HEK293T (cell line): ENCODE measurements around the gene ERFL.

Experiments
- CTCF ChIA-PET: fragments of 350-600 bp; formaldehyde crosslinking; extraction: SDS; loops from one replicate; lab custom pipeline; 2021; ENCODE audit warnings: antibody characterized with exemption, inconsistent platforms; lab: Yijun Ruan, JAX
- POLR2A ChIA-PET: fragments of 350-600 bp; formaldehyde crosslinking; extraction: SDS; loops from one replicate; lab custom pipeline; 2020; ENCODE audit warnings: antibody characterized with exemption, inconsistent platforms; lab: Yijun Ruan, JAX
- DNase-seq: peaks from one replicate; pipeline ENCODE4 v3.0.0; 2012; ENCODE audit warnings: mixed read lengths; ENCODE audit errors: extremely low spot score
- ARNT ChIP-seq: fragments of 450-650 bp; IDR thresholded peaks from 2 replicates; pipeline ENCODE4 v1.6.1; 2017; ENCODE audit warnings: mild to moderate bottlenecking
- BHLHE40 ChIP-seq: fragments of 450-650 bp; IDR thresholded peaks from 2 replicates; pipeline ENCODE4 v1.6.1; 2016; ENCODE audit warnings: mild to moderate bottlenecking, moderate library complexity, borderline replicate concordance
- CTBP1 ChIP-seq: fragments of 450-650 bp; IDR thresholded peaks from 2 replicates; pipeline ENCODE4 v1.6.1; 2016; ENCODE audit warnings: borderline replicate concordance
- ELF4 ChIP-seq: fragments of 450-650 bp; IDR thresholded peaks from 2 replicates; pipeline ENCODE4 v1.6.1; 2017; ENCODE audit warnings: antibody characterized with exemption
- FOXA1 ChIP-seq: fragments of 450-650 bp; IDR thresholded peaks from 2 replicates; pipeline ENCODE4 v1.6.1; 2016; ENCODE audit warnings: mild to moderate bottlenecking
- FOXK2 ChIP-seq: fragments of 450-650 bp; IDR thresholded peaks from 2 replicates; pipeline ENCODE4 v1.6.1; 2016; ENCODE audit warnings: mild to moderate bottlenecking
- FOXM1 ChIP-seq: fragments of 450-650 bp; IDR thresholded peaks from 2 replicates; pipeline ENCODE4 v1.6.1; 2017; ENCODE audit warnings: mild to moderate bottlenecking, borderline replicate concordance
- HDGF ChIP-seq: fragments of 450-650 bp; IDR thresholded peaks from 2 replicates; pipeline ENCODE4 v1.6.1; 2017; ENCODE audit warnings: antibody characterized with exemption, borderline replicate concordance
- L3MBTL2 ChIP-seq: fragments of 450-650 bp; conservative IDR thresholded peaks from 2 replicates; pipeline ENCODE4 v1.6.1; 2016; ENCODE audit warnings: mild to moderate bottlenecking
- LEF1 ChIP-seq: fragments of 450-650 bp; IDR thresholded peaks from 2 replicates; pipeline ENCODE4 v1.6.1; 2017; ENCODE audit warnings: mild to moderate bottlenecking, borderline replicate concordance
- NFRKB ChIP-seq: fragments of 450-650 bp; IDR thresholded peaks from 2 replicates; pipeline ENCODE4 v1.6.1; 2016; ENCODE audit warnings: mild to moderate bottlenecking, moderate library complexity
- SP1 ChIP-seq: fragments of 450-650 bp; IDR thresholded peaks from 2 replicates; pipeline ENCODE4 v1.6.1; 2017
- SUZ12 ChIP-seq: fragments of 450-650 bp; IDR thresholded peaks from 2 replicates; pipeline ENCODE4 v1.6.1; 2016; ENCODE audit warnings: mild to moderate bottlenecking
- TARDBP ChIP-seq: fragments of 450-650 bp; IDR thresholded peaks from 2 replicates; pipeline ENCODE4 v1.6.1; 2016
- ZNF384 ChIP-seq: fragments of 450-650 bp; IDR thresholded peaks from 2 replicates; pipeline ENCODE4 v1.6.1; 2016
- TF ChIP-seq, protein P1 (sequence below): fragments of 450-650 bp; IDR thresholded peaks from 2 replicates; pipeline ENCODE4 v1.6.1; 2016

Gene ERFL

GRCh38 chr19:41911889-41912731, 16.1 kb downstream of the ERFL start:
- TF ChIP-seq NFRKB = no peak
- no peak for TF ChIP-seq FOXM1
- no peak for DNase-seq
- ChIA-PET CTCF (interaction anchor here (0.6 kb wide), 1 partner anchor 10 kb away, joined by 3 read pairs; no protein-coding TSS in a partner anchor), POLR2A (interaction anchor here (1.1 to 1.6 kb wide), 2 partner anchors 28 to 52 kb away, joined by 4 to 7 read pairs; partner anchors contain the start of gene RPS19)

GRCh38 chr19:41910992-41911888, 17.0 kb downstream of the ERFL start:
- CTCF ChIA-PET = interaction anchor here (0.6 kb wide), 1 partner anchor 11 kb away, joined by 3 read pairs; no protein-coding TSS in a partner anchor
- POLR2A ChIA-PET = interaction anchor here (0.7 to 1.6 kb wide), 3 partner anchors 27 to 57 kb away, joined by 3 to 7 read pairs (median 4); partner anchors contain the start of gene RPS19
- TF ChIP-seq BHLHE40 = no peak
- no peak for TF ChIP-seq TARDBP
- TF ChIP-seq, protein P1, sequence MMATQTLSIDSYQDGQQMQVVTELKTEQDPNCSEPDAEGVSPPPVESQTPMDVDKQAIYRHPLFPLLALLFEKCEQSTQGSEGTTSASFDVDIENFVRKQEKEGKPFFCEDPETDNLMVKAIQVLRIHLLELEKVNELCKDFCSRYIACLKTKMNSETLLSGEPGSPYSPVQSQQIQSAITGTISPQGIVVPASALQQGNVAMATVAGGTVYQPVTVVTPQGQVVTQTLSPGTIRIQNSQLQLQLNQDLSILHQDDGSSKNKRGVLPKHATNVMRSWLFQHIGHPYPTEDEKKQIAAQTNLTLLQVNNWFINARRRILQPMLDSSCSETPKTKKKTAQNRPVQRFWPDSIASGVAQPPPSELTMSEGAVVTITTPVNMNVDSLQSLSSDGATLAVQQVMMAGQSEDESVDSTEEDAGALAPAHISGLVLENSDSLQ = no peak
- no peak for TF ChIP-seq ARNT
- TF ChIP-seq CTBP1 = no peak
- no peak for TF ChIP-seq FOXA1
- TF ChIP-seq FOXM1 = no peak
- no peak for TF ChIP-seq L3MBTL2
- no peak for TF ChIP-seq SUZ12
- no peak for TF ChIP-seq FOXK2
- no peak for DNase-seq

GRCh38 chr19:41910240-41910991, 17.8 kb downstream of the ERFL start:
- DNase-seq = no peak
- no peak for TF ChIP-seq SUZ12
- no peak for TF ChIP-seq FOXA1
- no peak for TF ChIP-seq NFRKB
- TF ChIP-seq ELF4 = no peak
- TF ChIP-seq, protein P1 = no peak
- TF ChIP-seq SP1 = no peak
- TF ChIP-seq L3MBTL2 = no peak
- no peak for TF ChIP-seq BHLHE40
- TF ChIP-seq FOXK2 = no peak
- TF ChIP-seq LEF1 = no peak
- TF ChIP-seq ARNT = no peak
- no peak for TF ChIP-seq ZNF384
- TF ChIP-seq HDGF = no peak
- no peak for TF ChIP-seq TARDBP
- TF ChIP-seq CTBP1 = no peak
- POLR2A ChIA-PET = no interaction called here
- CTCF ChIA-PET = no interaction called here

GRCh38 chr19:41909706-41910105, 18.5 kb downstream of the ERFL start:
- ChIA-PET POLR2A (no interaction called here), CTCF (no interaction called here)
- TF ChIP-seq TARDBP = no peak
- no peak for TF ChIP-seq ARNT
- no peak for TF ChIP-seq SP1
- no peak for DNase-seq

DNA sequence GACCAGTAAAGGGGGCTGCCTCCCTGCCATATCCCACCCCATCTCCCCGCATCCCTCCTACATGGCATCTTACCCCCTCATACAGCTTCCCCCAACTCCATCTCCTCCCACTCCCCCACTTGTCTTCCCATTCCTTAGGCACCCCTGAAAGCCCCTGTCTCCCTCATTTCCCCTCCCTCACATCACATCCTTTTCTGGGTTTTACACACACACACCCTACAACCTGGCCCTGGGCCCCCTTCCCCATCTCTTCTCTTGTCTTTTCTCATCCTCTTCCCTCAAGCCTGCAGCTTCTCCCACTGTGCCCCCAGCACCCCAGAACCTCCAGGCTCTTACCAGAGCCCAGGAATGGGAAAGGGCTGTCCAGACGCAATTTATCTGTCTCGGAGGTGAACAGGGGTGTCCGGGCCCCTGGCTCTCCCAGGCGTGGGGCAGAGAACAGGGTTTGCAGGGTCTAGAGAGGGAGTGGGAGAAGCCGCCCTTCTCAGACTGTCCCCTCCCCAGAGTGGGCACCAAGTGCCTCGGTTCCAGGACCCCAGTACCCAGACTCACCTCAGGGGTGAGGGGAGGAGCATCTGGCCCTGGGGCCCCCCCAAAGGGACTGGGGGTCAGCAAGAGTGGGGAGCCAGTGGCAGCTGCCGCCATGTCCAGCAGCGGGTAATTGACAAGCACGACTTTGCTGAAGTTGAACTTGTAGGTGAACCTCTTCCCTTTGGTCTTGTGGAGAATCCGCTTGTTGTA, 19.4 kb downstream of the ERFL start:
- TF ChIP-seq ELF4 (no peak), FOXM1 (no peak), HDGF (no peak), BHLHE40 (no peak), SP1 (no peak), SUZ12 (no peak), LEF1 (no peak), TARDBP (no peak), FOXK2 (no peak), NFRKB (no peak), ZNF384 (no peak), FOXA1 (no peak), CTBP1 (no peak), ARNT (no peak), L3MBTL2 (no peak)
- TF ChIP-seq, protein P1 = no peak
- ChIA-PET CTCF (no interaction called here), POLR2A (no interaction called here)
- no peak for DNase-seq
